GM21423 (cell line): ENCODE measurements around the gene CPNE5.

ENCODE experiments used
- ATAC-seq: cut with Tn5 transposase; IDR thresholded peaks from one replicate; pipeline ENCODE4 v1.9.1; 2021; ENCODE audit warnings: mild to moderate bottlenecking, moderate library complexity; ENCODE audit not compliant: unreplicated experiment

Gene CPNE5

GRCh38 chr6:36838896-36839748 lies at the start of gene CPNE5:
TSS of gene CPNE5 (minus strand) at chr6:36839444. CDS start at chr6:36839377, 67 bp downstream.
- no peak for ATAC-seq

- no peak for ATAC-seq
These were observed 48.9 kb upstream of the CPNE5 start for GRCh38 chr6:36888115-36888643.

- no peak for ATAC-seq
These were observed 47.8 kb upstream of the CPNE5 start for GRCh38 chr6:36886950-36887618.

- peak; percentile 98 for ATAC-seq
These were observed 46.5 kb upstream of the CPNE5 start, which contains the start of gene C6orf89 for GRCh38 chr6:36885461-36886401. TSS of gene C6orf89 (plus strand) at chr6:36885952. CDS start at chr6:36899445, 13,493 bp downstream.

- ATAC-seq: no peak
These were observed 45.4 kb upstream of the CPNE5 start for GRCh38 chr6:36884610-36885009.

GRCh38 chr6:36875250-36875633 lies 36.0 kb upstream of the CPNE5 start:
- no peak for ATAC-seq

- ATAC-seq: peak; percentile 77
These were observed 35.4 kb upstream of the CPNE5 start, which contains the start of gene PPIL1 for GRCh38 chr6:36874443-36875249. TSS of gene PPIL1 (minus strand) at chr6:36874803. CDS start at chr6:36874772, 31 bp downstream.

- no peak for ATAC-seq
These were observed 34.6 kb upstream of the CPNE5 start for GRCh38 chr6:36873612-36874442.

GRCh38 chr6:36873115-36873514 lies 33.9 kb upstream of the CPNE5 start:
- no peak for ATAC-seq

- no peak for ATAC-seq
These were observed 32.4 kb upstream of the CPNE5 start for GRCh38 chr6:36871686-36872085.

GRCh38 chr6:36867471-36868224 lies 28.4 kb upstream of the CPNE5 start:
- no peak for ATAC-seq

- ATAC-seq: no peak
These were observed 26.6 kb upstream of the CPNE5 start for GRCh38 chr6:36865835-36866234.

- no peak for ATAC-seq
These were observed 24.7 kb upstream of the CPNE5 start for GRCh38 chr6:36863670-36864540.

- ATAC-seq: no peak
These were observed 23.7 kb upstream of the CPNE5 start for GRCh38 chr6:36862848-36863382.

GRCh38 chr6:36862164-36862847 lies 23.1 kb upstream of the CPNE5 start:
- ATAC-seq: no peak

- ATAC-seq: no peak
These were observed 20.9 kb upstream of the CPNE5 start for GRCh38 chr6:36860126-36860525.
